ENCODE measurements around the gene NADK2.
"Not testable (repeated sequence)": the region's sequence is repeated elsewhere in the genome, so short reads cannot be mapped to it uniquely, and the experiment has no call there.

NADK2 gene, protein sequence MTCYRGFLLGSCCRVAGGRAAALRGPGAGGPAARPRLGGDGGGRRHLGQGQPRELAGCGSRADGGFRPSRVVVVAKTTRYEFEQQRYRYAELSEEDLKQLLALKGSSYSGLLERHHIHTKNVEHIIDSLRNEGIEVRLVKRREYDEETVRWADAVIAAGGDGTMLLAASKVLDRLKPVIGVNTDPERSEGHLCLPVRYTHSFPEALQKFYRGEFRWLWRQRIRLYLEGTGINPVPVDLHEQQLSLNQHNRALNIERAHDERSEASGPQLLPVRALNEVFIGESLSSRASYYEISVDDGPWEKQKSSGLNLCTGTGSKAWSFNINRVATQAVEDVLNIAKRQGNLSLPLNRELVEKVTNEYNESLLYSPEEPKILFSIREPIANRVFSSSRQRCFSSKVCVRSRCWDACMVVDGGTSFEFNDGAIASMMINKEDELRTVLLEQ
- 16.1 to 25.0 (median 22.7) reads per million in 9 experiments for total RNA-seq

DNA sequence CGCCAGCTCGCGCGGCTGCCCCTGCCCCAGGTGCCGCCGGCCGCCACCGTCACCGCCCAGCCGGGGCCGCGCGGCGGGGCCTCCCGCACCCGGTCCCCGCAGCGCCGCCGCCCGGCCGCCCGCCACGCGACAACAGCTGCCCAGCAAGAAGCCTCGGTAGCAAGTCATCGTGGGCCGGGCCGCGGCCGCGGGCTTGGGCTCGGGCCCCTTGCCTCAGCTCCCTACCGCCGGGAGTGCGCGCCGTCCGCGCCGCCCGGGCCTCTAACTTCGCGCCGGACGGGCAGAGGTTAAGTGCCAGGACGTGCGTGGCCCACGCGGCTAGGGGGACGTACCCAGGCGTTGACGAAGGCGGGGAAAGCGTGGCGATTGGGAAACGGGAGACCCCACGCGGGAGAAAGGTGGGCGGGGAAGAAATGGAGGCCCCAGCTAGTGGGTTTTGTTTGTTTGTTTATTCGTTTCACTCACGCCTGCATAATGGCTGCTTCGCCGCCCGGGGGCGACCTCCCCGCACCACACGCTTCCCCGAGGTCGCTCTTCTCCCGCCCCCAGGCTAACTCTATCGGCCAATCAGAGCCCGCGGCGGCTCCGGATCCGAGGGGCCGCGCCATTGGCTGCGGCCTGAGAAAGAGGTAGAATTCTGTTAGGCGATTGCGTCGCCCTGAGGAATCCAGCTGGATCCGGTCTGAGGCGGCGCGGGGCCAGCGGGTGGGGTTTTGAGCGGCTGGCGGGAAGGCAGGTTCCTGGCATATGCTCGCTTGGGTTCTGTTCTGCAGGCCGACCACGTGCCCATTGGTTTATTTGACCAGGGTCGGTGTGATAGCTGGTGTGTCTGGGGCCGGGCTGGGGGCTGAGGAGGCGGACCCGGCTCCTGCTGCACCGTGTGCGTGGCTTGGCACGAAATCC is at the start of gene NADK2:
Gene NADK2, minus strand, starts transcription at position 295 of the 903 bp plus-strand sequence. Its CDS starts 127 bp downstream, at position 168.
- peak; percentile 82 for ATAC-seq (replicated peaks)
- Mint-ChIP-seq H3K27me3 (no peaks in the 10 kb centered on the region), H3K9me3 (no peaks in the 10 kb centered on the region), H3K27ac (peak within 1 kb of the TSS; percentile 89 to 97), H3K4me3 (peak within 1 kb of the TSS; percentile 88 to 91), H3K4me1 (ENCODE audit: low read depth in 2 of 2) (peaks cover 26 to 40% of the 10 kb centered on the region in 2 donors), H3K36me3 (ENCODE audit: insufficient read depth) (peaks cover 7% of the 10 kb centered on the region)
- peak; percentile 91 to 94 (median 92) for DNase-seq

DNA sequence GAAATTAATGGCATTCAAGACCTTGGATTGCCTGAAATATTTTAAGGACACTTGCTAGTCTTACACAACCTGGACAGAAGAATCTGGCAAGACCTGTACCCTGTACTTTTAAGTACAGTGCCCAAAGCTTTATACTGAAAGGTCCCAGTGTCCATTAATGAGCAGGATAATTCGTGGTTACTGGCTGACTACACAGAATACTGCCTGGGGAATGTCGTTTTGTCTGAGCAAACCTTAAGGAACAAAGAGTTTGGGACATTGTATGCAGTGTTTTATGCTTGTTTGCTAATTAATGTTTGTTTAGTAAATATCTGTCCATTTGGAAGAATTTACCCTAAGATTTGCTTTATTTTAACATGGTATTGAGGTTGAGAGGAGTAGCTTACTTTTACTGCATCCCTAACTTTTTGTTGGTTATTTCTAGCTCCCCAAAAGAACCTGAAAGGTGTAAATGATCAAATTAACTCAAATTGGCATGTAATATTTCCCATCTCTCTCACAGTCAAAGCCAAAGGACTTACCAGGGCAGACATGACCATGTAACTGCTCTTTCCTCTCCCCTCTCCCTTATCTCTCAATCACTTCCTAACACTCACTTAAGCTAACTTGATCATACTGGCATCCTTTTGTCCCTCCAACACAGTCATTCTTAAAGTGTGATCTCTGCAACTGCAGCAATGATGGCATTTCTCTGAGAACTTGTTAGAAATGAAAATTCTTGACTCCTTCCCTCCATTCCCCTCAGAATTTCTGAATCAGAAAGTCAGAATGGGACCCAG is 44.3 kb upstream of the NADK2 start:
- Mint-ChIP-seq H3K4me3 (no peak overlapping the region), H3K27me3 (peaks cover 8 to 16% of the 10 kb centered on the region in 2 donors), H3K9me3 (no peaks in the 10 kb centered on the region), H3K27ac (no peak overlapping the region), H3K36me3 (ENCODE audit: insufficient read depth) (peaks cover 5% of the 10 kb centered on the region), H3K4me1 (ENCODE audit: low read depth in 2 of 2) (no peaks in the 10 kb centered on the region)
- DNase-seq (no peak), ATAC-seq (replicated peaks) (no peak)

DNA sequence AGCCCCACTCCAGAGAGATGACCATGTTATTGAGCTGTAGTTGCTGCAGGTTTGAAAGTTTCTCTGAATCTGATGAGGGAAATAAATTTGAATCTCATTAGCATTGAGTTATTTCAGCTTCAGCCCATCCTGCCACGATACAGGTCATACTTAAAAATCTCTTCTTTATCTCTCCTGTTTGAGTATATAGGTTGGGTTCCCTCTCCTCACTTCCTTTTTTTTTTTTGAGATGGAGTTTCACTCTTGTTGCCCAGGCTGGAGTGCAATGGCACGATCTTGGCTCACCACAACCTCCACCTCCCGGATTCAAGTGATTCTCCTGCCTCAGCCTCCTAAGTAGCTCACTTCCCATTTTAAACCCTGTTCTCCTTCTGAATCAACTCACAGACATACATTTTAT is 42.0 kb upstream of the NADK2 start:
- not testable (repeated sequence) for ATAC-seq (replicated peaks); H3K4me1 Mint-ChIP-seq (ENCODE audit: low read depth in 2 of 2); H3K9me3 Mint-ChIP-seq; H3K27ac Mint-ChIP-seq; DNase-seq; H3K4me3 Mint-ChIP-seq; H3K36me3 Mint-ChIP-seq (ENCODE audit: insufficient read depth)
- peaks cover 8 to 16% of the 10 kb centered on the region in 2 donors for H3K27me3 Mint-ChIP-seq

DNA sequence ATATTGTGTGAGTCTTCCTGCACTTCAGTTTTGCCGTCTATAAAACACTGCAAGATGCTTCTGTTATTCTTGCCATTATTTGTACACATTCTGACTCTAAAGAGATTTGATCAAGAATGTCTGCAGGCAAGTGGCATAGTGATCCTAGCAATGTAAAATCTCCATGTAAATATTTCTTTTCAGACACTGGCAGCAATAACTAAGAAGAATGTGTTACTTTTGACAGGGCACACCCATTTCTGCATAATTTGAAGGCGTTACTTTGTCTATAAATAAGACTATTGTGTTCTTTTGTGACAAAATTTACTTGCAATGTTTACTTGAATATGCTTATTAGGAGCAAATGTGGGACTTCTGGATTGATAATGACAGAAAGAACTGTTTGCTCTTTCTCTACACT is 39.9 kb upstream of the NADK2 start:
- Mint-ChIP-seq H3K4me1 (ENCODE audit: low read depth in 2 of 2) (no peaks in the 10 kb centered on the region), H3K9me3 (no peaks in the 10 kb centered on the region), H3K27me3 (peaks cover 1 to 27% of the 10 kb centered on the region in 2 donors), H3K27ac (no peak overlapping the region), H3K36me3 (ENCODE audit: insufficient read depth) (no peaks in the 10 kb centered on the region), H3K4me3 (no peak overlapping the region)
- DNase-seq: no peak
- ATAC-seq (replicated peaks): no peak

DNA sequence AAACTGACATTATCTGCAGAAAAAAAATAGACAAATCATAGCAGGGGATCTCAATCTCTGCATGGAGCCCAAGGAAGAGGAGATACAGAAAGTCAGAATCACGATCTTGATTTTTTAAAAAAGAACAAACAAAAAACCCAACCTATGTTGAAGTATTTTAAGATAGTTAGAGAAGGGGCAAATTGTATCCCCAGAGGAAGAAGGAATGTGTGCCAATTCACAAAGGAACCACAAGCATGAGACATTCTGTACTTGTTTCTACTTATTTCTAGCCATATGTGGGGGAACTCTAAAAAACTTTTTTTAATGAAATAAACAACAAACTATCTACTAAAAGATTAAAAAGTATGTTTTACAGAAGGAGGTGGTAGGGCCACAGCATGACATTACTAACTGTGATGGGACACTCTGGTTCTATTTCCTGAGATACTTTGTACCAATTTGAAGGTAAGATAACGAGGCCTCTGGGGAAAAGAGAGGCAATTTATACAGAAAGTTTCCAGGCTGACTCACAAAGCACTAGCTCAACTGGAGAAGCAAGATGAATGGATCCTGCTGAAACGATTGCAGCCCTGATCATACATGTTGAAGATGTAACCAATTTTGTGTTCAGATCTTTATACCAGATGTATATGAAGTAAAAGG is 37.5 kb upstream of the NADK2 start:
- no peak overlapping the region for H3K4me3 Mint-ChIP-seq
- no peaks in the 10 kb centered on the region for H3K9me3 Mint-ChIP-seq
- DNase-seq: no peak
- no peak for ATAC-seq (replicated peaks)
- H3K27me3 Mint-ChIP-seq: peaks cover 6 to 25% of the 10 kb centered on the region in 2 donors
- no peak overlapping the region for H3K27ac Mint-ChIP-seq
- no peaks in the 10 kb centered on the region for H3K4me1 Mint-ChIP-seq (ENCODE audit: low read depth in 2 of 2)
- no peaks in the 10 kb centered on the region for H3K36me3 Mint-ChIP-seq (ENCODE audit: insufficient read depth)

DNA sequence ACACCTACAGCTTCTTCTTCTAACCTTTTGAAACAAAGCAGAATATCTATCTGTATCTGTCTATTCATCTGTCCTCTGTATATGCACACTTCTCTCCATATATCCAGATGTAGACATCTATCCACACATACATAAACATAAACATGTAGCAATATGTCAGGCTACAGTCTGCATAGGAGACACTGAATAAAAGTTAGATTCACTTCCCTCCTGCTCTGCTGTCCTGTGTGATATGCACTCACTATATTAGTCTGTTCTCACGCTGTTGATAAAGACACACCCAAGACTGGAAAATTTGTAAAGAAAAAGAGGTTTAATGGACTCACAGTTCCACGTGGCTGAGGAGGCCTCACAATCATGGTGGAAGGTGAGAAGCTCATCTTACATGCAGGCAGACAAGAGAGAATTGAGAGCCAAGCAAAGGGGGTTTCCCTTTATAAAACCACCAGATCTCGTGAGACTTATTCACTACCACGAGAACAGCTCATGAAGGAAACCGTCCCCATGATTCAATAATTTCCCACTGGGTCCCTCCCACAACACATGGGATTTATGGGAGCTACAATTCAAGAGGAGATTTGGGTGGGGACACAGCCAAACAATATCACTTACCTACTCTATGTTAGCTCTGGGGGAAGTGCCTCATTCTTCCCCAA is 35.9 kb upstream of the NADK2 start:
- H3K27ac Mint-ChIP-seq: no peak overlapping the region
- no peak for DNase-seq
- ATAC-seq (replicated peaks): no peak
- H3K4me1 Mint-ChIP-seq (ENCODE audit: low read depth in 2 of 2): no peaks in the 10 kb centered on the region
- H3K27me3 Mint-ChIP-seq: peaks cover 15 to 23% of the 10 kb centered on the region in 2 donors
- no peaks in the 10 kb centered on the region for H3K9me3 Mint-ChIP-seq
- H3K4me3 Mint-ChIP-seq: no peak overlapping the region
- no peaks in the 10 kb centered on the region for H3K36me3 Mint-ChIP-seq (ENCODE audit: insufficient read depth)

DNA sequence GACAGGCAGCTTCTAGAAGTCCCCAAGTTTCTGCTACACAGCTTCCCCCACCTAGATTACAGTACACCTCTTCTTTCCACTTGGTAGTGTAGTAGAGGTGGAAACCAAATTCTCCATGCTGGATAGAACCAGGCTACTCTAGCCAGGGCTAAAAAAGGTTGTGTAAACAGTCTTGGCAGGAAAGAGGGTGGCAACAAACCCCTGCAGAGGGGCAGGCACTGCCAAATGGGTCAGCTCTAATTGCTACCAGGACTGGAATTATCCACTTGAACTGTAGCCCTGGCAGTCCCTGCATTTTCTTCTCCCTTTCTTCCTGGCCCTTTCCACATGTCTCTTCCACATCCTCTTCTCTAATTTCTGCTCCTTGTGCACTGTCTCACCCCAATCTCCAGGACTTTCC is 35.1 kb upstream of the NADK2 start:
- DNase-seq: no peak
- Mint-ChIP-seq H3K36me3 (ENCODE audit: insufficient read depth) (no peaks in the 10 kb centered on the region), H3K27me3 (peaks cover 18 to 23% of the 10 kb centered on the region in 2 donors), H3K27ac (no peak overlapping the region), H3K4me3 (no peak overlapping the region), H3K9me3 (no peaks in the 10 kb centered on the region), H3K4me1 (ENCODE audit: low read depth in 2 of 2) (no peaks in the 10 kb centered on the region)
- no peak for ATAC-seq (replicated peaks)

DNA sequence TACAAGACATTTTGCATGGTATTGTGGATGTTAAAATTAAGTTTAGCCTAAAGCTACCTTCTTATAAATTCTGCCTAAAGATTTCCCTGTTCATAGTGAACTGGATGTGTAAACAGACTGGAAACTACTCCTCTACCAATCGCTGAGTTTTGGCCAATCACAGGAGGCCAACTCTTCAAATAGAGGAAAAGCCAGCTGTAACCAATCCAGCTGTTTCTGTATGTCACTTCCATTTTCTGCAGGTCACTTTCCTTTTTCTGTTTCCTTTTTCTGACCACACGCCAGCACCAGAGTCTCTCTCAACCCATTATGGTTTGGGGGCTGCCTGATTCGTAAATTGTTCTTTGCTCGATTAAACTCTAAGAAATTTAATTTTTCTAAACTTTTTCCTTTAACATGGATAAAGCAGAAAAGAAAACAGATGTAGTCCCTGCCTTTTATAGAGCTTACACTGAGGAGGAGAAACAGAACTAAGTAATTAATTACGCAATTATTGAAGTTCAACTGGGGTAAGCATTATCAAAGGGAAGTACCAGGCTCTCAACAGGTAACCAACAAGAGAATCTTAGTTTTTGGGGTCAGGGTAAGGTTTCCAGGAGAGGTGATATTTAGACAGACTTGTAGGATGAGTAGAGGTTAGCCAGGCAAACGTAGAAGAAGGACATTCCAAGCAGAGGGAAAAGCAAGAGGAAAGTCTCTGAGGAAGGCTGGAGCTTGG is 32.2 kb upstream of the NADK2 start:
- Mint-ChIP-seq H3K36me3 (ENCODE audit: insufficient read depth) (no peaks in the 10 kb centered on the region), H3K27ac (no peak overlapping the region), H3K9me3 (no peaks in the 10 kb centered on the region), H3K4me3 (no peak overlapping the region), H3K4me1 (ENCODE audit: low read depth in 2 of 2) (no peaks in the 10 kb centered on the region), H3K27me3 (peaks cover 35 to 43% of the 10 kb centered on the region in 2 donors)
- no peak for ATAC-seq (replicated peaks)
- DNase-seq: no peak

DNA sequence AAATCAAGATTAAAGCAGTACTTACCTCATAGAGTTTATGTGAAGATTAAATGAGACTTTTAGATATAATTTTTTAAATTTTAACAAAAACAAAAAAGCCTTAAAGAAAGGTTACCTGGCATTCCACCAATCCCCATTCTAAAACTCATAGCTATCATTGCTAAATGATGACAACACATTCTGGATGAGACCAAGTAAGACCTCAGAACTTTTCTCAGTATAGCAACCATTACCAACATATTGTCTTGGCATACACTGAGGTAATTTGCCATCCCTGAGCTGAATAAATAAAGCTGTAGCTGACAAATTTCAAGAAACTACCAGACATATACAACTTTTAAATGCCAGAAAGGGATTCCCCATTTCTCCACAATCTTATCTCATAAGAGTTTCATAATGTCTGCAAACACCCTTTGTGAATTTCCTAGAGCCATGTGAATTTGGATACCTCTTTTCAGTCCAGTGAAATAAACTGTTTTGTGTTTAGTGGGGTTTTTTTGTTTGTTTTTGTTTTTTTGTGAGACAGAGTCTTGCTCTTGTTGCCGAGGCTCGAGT is 30.5 kb upstream of the NADK2 start:
- Mint-ChIP-seq H3K4me3 (no peak overlapping the region), H3K27me3 (peaks cover 32 to 35% of the 10 kb centered on the region in 2 donors), H3K9me3 (no peaks in the 10 kb centered on the region), H3K36me3 (ENCODE audit: insufficient read depth) (no peaks in the 10 kb centered on the region), H3K4me1 (ENCODE audit: low read depth in 2 of 2) (no peaks in the 10 kb centered on the region), H3K27ac (no peak overlapping the region)
- DNase-seq: no peak
- no peak for ATAC-seq (replicated peaks)

DNA sequence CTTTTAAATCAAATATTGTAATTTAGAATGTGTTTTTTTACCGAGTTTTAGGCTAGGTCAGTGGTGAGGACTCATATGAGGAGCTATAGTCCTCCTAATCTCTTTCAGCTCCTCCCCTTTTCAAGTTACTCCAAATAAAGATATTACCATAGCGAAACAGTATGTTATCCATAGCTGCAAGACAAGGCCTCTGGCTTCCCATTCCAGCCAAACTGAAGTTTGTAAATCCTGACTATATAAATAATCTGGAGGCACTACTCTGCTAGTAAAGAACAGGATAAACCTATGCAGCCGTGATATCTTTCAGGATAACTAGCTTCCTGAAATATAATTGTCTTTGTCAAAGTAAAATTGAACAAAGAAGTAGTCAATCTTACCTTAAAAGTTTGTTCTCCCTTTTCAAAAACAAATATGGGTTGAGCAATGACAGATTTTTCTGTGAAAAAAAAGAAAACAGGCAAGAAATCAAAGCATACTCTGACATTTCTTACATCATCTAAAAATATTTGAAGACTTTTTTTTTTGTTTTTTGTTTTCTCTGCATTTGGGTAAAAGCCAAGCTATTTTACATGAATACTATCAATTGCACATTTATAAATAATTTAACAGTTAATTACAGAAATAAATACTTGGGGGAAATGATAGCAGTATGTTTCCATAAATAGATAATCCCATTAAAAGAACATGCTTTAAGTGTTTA is 29.3 kb upstream of the NADK2 start:
- no peak for DNase-seq
- Mint-ChIP-seq H3K4me1 (ENCODE audit: low read depth in 2 of 2) (no peaks in the 10 kb centered on the region), H3K9me3 (no peaks in the 10 kb centered on the region), H3K36me3 (ENCODE audit: insufficient read depth) (no peaks in the 10 kb centered on the region), H3K4me3 (no peak overlapping the region), H3K27me3 (peaks cover 27 to 44% of the 10 kb centered on the region in 2 donors), H3K27ac (no peak overlapping the region)
- ATAC-seq (replicated peaks): no peak

DNA sequence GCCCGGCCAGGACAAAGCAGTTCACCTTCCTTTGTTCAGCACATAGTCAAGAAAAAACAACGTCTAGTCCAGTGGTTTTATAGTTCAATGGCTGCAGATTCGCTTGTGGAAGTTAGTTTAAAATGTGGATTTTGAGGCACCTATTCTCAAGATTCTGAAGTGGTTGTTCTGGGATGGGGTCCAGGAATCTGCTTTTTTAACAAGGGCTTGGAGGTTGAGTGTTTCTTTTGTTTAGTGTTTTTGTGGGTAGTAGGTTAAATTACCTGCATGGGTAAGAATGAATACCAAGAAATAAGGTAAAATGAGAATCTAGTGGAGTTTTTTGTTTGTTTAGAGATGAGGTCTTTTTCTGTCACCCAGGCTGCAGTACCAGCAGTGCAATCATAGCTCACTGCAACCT is 28.4 kb upstream of the NADK2 start:
- no peak overlapping the region for H3K4me3 Mint-ChIP-seq
- H3K27ac Mint-ChIP-seq: no peak overlapping the region
- no peak for DNase-seq
- peaks cover 27 to 44% of the 10 kb centered on the region in 2 donors for H3K27me3 Mint-ChIP-seq
- no peaks in the 10 kb centered on the region for H3K36me3 Mint-ChIP-seq (ENCODE audit: insufficient read depth)
- H3K9me3 Mint-ChIP-seq: no peaks in the 10 kb centered on the region
- no peak for ATAC-seq (replicated peaks)
- no peaks in the 10 kb centered on the region for H3K4me1 Mint-ChIP-seq (ENCODE audit: low read depth in 2 of 2)

Data from effector memory CD8-positive, alpha-beta T cell (primary cell).